PFSK-1 (cell line): ENCODE measurements around the gene SOX5.

ENCODE experiments used
- FOXP2 ChIP-seq: optimal IDR thresholded peaks from 2 replicates; pipeline ENCODE3; 2011; ENCODE audit warnings: borderline replicate concordance, control low read depth, inconsistent platforms; ENCODE audit not compliant: insufficient read depth; ENCODE audit errors: extremely low read length, extremely low read depth
- POLR2AphosphoS5 ChIP-seq: IDR thresholded peaks from 2 replicates; pipeline ENCODE4 v1.6.1; 2012; ENCODE audit warnings: low read depth, mild to moderate bottlenecking, control low read depth, low read length, moderate library complexity
- SIN3A ChIP-seq: IDR thresholded peaks from 2 replicates; pipeline ENCODE4 v1.6.1; 2012; ENCODE audit warnings: mild to moderate bottlenecking, low read length, moderate library complexity, borderline replicate concordance; ENCODE audit not compliant: insufficient read depth
- TAF1 ChIP-seq: IDR thresholded peaks from 2 replicates; pipeline ENCODE4 v1.6.1; 2012; ENCODE audit warnings: low read length, control low read depth, borderline replicate concordance; ENCODE audit not compliant: insufficient read depth
- TF ChIP-seq, protein P1 (sequence below), 2 experiments: IDR thresholded peaks; 2 replicates each; pipeline versions ENCODE4 v1.6.1 to v1.8.0; 2011 to 2012; ENCODE audit warnings: low read depth in 2 of 2, low read length in 2 of 2, control low read depth in 1 of 2, inconsistent platforms in 1 of 2, mild to moderate bottlenecking in 1 of 2, moderate library complexity in 1 of 2; ENCODE audit not compliant: insufficient read depth in 1 of 2

DNA sequence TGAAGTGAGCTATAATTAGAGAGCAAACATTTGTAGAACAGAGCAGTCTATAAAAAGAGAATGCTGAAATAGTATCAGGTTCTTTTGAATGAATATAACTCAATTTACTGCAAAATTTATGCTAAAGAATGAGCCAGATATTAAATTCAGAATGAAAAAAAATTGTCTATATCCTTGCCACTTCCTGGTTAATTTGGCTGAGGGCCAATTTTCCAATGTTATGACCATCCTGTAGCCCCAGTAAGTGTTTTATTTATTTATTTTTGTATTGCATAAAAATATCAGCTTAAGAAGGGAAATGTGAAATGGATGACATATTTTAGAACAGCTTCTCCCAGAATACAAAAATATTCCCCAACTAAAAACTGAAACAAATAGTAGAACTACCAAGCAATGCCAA, 263.4 kb downstream of the SOX5 start:
- TF ChIP-seq FOXP2 = no peak
- TF ChIP-seq TAF1 = no peak
- TF ChIP-seq, protein P1, sequence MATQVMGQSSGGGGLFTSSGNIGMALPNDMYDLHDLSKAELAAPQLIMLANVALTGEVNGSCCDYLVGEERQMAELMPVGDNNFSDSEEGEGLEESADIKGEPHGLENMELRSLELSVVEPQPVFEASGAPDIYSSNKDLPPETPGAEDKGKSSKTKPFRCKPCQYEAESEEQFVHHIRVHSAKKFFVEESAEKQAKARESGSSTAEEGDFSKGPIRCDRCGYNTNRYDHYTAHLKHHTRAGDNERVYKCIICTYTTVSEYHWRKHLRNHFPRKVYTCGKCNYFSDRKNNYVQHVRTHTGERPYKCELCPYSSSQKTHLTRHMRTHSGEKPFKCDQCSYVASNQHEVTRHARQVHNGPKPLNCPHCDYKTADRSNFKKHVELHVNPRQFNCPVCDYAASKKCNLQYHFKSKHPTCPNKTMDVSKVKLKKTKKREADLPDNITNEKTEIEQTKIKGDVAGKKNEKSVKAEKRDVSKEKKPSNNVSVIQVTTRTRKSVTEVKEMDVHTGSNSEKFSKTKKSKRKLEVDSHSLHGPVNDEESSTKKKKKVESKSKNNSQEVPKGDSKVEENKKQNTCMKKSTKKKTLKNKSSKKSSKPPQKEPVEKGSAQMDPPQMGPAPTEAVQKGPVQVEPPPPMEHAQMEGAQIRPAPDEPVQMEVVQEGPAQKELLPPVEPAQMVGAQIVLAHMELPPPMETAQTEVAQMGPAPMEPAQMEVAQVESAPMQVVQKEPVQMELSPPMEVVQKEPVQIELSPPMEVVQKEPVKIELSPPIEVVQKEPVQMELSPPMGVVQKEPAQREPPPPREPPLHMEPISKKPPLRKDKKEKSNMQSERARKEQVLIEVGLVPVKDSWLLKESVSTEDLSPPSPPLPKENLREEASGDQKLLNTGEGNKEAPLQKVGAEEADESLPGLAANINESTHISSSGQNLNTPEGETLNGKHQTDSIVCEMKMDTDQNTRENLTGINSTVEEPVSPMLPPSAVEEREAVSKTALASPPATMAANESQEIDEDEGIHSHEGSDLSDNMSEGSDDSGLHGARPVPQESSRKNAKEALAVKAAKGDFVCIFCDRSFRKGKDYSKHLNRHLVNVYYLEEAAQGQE (IDR thresholded peaks at IDR 0.05; ENCODE audit: insufficient read depth in 1 of 2, low read depth in 2 of 2, low read length in 2 of 2) = no peak
- no peak for TF ChIP-seq POLR2AphosphoS5
- no peak for TF ChIP-seq SIN3A
